Iris pigment epithelial cell (primary cell): ENCODE results near the gene PRRX2.

Experiments used
- DNase-seq: peaks from one replicate; pipeline ENCODE4 v3.0.0-alpha.2; 2011; ENCODE audit warnings: low read depth

The PRRX2 gene

DNA sequence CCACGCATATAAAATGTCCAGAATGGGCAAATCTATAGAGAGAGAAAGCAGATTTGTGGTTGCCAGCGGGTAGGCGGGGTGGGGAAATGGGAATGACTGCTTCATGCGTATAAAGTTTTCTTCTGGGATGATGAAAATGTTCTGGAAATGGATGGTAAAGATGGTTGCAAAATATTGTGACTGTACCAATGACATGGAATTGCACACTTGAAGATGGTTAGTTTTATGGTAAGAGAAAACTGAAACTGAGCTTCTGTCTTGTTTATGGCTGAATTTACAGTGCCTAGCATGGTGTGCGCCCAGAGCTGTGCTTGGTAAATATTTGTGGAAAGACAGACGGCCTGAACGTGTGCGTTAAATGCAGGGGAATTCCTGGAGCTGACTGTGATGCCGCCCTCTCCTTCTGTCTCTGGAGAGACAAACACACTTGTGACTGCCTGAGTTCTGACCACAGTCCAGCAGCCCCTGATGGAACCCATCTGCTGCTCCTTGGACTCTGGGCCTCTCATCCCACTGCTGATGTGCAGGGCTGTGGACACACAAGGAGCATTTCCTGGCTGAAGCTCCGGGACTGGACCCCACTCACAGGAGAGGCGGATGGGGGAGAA, 96.0 kb downstream of the PRRX2 start:
- DNase-seq, result peak; percentile 71

DNA sequence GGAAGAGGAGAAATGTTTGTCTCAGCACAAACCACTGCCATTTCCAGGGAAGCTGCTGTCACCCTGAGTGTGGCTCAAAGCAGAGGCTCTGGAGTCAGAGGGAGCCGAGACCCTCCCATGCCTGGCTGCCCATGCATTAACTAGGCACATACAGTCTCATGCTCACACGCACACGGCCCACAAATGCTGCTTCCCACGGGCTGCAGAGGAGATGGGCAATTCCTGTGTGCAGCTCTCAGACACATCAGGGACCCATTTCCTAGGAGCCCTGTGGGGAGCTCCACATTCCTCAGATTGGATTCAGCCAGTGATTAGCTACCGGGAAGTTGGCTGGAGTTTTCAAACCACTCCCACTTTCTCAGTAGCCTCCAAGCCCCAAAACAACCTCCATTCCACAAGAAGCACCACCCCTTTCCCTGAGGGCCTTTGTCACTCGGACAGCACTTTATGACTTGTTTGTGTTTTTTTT, 96.5 kb downstream of the PRRX2 start:
- DNase-seq, result peak; percentile 83

DNA sequence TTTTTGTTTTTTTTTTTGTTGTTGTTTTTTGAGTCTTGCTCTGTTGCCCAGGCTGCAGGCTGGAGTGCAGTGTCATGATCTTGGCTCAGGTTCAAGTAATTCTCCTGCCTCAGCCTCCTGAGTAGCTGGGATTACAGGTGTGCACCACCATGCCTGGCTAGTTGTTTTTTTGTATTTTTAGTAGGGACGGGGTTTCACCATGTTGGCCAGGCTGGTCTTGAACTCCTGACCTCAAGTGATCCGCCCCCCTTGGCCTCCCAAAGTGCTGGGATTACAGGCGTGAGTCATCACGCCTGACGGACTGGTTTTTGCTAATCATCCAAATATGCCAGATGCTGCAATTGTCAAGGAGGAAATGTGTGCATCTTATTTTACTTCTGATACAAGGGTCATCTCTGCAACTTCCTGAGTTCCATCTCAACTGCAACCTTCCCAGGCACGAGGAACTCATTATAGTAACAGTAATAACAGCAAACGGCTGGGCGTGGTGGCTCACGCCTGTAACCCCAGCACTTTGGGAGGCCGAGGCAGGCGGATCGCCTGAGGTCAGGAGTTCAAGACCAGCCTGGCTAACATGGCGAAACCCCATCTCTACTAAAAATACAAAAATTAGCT, 97.0 kb downstream of the PRRX2 start:
- peak; percentile 96 for DNase-seq

DNA sequence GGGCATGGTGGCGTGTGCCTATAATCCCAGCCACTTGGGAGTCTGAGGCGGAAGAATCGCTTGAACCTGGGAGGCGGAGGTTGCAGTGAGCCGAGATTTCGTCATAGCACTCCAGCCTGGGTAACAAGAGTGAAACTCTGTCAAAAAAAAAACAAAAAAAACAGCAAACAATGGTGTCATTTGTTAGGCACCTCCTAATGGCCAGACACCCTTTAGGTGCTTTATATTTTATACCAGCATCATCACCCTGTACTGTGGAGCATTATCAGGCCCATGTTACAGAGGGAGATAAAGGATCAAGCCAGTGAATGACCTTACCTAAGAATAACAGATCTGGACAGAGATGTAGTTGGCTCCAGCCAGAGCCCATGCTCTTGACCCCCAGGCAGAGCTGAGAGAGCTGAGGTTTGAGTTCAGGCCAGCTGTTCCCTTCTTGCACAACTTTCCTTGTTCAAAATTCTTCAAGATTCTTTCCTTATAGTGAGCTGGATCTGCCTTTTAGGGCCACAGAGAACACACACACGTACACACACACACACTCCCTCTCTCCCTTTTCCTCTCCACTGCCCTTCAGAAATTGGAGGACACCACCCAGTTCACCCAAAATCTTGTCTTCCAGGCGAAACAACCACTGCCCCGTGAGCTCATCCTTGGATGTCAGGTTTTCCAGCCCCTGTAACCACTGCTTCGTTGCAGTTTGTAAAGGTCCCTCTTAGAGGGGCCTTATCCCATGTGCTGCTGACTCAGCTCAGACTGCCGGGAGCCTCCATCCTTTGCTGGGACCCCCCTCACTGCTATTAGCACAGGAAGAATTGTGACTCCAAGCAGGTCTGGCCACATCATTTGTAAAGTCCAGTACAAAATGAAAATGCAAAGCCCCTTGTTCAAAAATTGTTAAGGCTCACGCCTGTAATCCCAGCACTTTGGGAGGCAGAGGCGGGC, 97.8 kb downstream of the PRRX2 start:
- peak; percentile 88 for DNase-seq

- no peak for DNase-seq
These were observed 100.4 kb downstream of the PRRX2 start for GRCh38 chr9:129765764-129766317.

DNA sequence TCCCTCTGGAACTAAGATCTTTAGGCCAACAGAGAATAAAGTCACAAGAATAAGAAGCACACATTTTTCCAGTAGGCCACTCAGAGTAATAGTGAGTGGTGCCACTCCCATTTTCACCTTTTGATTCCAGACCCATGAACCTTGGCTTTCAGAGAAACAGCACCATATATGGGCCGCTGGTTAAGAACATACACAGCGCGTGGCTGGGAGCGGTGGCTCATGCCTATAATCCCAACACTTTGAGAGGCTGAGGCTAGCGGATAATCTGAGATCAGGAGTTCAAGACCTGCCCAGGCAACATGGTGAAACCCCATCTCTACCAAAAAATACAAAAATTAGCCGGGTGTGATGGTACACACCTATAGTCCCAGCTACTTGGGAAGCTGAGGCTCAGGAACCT, 103.0 kb downstream of the PRRX2 start:
- no peak for DNase-seq

GRCh38 chr9:129769669-129770068, 104.2 kb downstream of the PRRX2 start:
- DNase-seq, result no peak

GRCh38 chr9:129770741-129771140, 105.3 kb downstream of the PRRX2 start:
- DNase-seq, result no peak
